Cardiac muscle cell (in vitro differentiated cells and primary cell): ENCODE measurements around the gene ATXN1. TPM values are rescaled to one million over a fixed set of nuclear protein-coding genes. Genes with fewer than 3 reads are reported as not detected.
A peak's percentile ranks its signal among the peaks of the same experiment; 100 is the strongest.

Experiments used
- DNase-seq, 2 donors: peaks; one replicate each; pipeline versions ENCODE4 v3.0.0 to v3.0.0-alpha.2; 2010 to 2017; ENCODE audit warnings: low read depth in 1 of 2, low spot score in 1 of 2
- H3K27ac ChIP-seq: fragments of 200-600 bp; sonication (generic); 2 replicates; pipeline ENCODE4 v1.5.1; 2016
- H3K27me3 ChIP-seq: fragments of 200-600 bp; sonication (generic); 2 replicates; pipeline ENCODE4 v1.6.0; 2016; ENCODE audit warnings: control low read depth
- H3K36me3 ChIP-seq: fragments of 200-600 bp; sonication (generic); 2 replicates; pipeline ENCODE4 v1.5.1; 2016; ENCODE audit warnings: control low read depth
- H3K4me1 ChIP-seq: fragments of 200-600 bp; sonication (generic); 2 replicates; pipeline ENCODE4 v1.8.1; 2017; ENCODE audit warnings: low read depth, mild to moderate bottlenecking, mixed run types
- H3K4me3 ChIP-seq: fragments of 200-600 bp; sonication (generic); 2 replicates; pipeline ENCODE4 v1.5.1; 2016; ENCODE audit warnings: mild to moderate bottlenecking
- H3K9me3 ChIP-seq: fragments of 200-600 bp; sonication (generic); 2 replicates; pipeline ENCODE4 v1.5.1; 2017; ENCODE audit warnings: low read depth, mild to moderate bottlenecking, control low read depth
- polyA plus RNA-seq: library from polyadenylated mRNA; unstranded; fragments of >200 nt; fragmentation: Nextera tagmentation; extraction: Ambion mirVana; gene quantifications from 2 replicates; pipeline ENCODE4 v1.2.1, GENCODE V29; 2016
- total RNA-seq: library from RNA; depleted of rRNA; stranded (reverse); fragments of >200 nt; gene quantifications from 2 replicates; pipeline ENCODE4 v1.2.3, GENCODE V29; 2016
- TF ChIP-seq, protein P1 (sequence below): IDR thresholded peaks from 2 replicates; pipeline ENCODE4 v1.5.1; 2012; ENCODE audit warnings: low read depth, mild to moderate bottlenecking, low read length

ATXN1 gene
- total and polyA plus RNA-seq, 2 experiments from 2014 or later, result 15.1 to 37.4 TPM

- Histone ChIP-seq H3K27ac (peak overlapping the region; percentile 1), H3K4me3 (peak overlapping the region; percentile 94)
- peak; percentile 34 to 66 for DNase-seq
Measured at GRCh38 chr6:16758163-16758975, 2.9 kb downstream of the ATXN1 start.

DNA sequence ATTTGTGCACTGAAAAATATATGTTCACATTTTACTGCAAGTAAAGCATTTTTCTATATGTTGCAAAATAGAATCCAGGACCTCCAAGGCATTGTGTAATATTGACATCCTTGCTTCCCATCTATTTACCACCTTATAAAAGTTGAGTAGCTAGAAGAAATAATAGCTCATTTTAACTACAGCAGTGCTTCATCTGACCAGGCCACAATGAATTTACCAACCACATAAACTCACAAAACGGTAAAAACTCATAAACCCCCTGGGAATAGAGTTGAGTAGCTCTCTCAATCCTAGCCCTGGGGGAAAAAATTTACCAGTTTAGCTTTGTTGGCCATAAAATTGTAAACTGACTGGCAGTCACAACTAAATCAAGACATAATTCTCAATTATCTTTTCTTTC lies 3.9 kb downstream of the ATXN1 start:
- H3K27ac ChIP-seq, result no peak overlapping the region
- H3K9me3 ChIP-seq, result no peaks in the 10 kb centered on the region
- DNase-seq, result no peak
- TF ChIP-seq, protein P1, sequence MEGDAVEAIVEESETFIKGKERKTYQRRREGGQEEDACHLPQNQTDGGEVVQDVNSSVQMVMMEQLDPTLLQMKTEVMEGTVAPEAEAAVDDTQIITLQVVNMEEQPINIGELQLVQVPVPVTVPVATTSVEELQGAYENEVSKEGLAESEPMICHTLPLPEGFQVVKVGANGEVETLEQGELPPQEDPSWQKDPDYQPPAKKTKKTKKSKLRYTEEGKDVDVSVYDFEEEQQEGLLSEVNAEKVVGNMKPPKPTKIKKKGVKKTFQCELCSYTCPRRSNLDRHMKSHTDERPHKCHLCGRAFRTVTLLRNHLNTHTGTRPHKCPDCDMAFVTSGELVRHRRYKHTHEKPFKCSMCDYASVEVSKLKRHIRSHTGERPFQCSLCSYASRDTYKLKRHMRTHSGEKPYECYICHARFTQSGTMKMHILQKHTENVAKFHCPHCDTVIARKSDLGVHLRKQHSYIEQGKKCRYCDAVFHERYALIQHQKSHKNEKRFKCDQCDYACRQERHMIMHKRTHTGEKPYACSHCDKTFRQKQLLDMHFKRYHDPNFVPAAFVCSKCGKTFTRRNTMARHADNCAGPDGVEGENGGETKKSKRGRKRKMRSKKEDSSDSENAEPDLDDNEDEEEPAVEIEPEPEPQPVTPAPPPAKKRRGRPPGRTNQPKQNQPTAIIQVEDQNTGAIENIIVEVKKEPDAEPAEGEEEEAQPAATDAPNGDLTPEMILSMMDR, result no peak
- no peak overlapping the region for H3K4me3 ChIP-seq
- no peaks in the 10 kb centered on the region for H3K27me3 ChIP-seq
- no peaks in the 10 kb centered on the region for H3K36me3 ChIP-seq
- peaks cover 20% of the 10 kb centered on the region for H3K4me1 ChIP-seq

More at GRCh38 chr6:16758163-16758975, 2.9 kb downstream of the ATXN1 start:
- Histone ChIP-seq H3K27me3 (no peaks in the 10 kb centered on the region), H3K9me3 (no peaks in the 10 kb centered on the region), H3K36me3 (no peaks in the 10 kb centered on the region), H3K4me1 (peaks cover 23% of the 10 kb centered on the region)
- TF ChIP-seq, protein P1, result no peak

DNA sequence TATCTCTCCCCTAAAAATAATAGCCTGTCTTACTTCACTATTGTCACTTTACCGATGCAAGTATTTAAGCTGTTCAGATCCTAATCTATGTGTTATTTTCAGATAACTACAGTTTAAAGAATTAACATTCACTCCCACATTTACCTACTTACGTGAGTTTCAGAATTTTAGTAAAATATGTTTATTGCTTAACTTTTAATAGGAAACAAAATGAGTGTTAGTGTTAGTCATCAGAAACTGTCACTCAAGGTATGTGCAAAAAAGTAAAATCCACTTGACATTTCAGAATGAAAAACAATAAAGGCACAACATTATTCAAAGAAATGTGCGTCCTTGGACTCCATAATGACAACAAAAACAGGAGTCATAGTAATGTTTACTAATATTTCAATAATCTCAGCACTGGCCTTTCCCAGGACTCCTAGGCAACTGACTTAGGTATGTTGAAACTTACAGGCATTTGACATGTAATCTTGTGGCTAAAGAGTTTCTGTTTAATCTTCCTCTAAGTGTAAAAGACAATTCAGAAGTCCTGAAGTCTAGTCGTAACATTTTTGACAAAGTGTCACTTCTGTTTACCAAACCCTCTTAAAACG lies 4.5 kb downstream of the ATXN1 start:
- TF ChIP-seq, protein P1, result no peak
- Histone ChIP-seq H3K4me3 (no peak overlapping the region), H3K27ac (no peak overlapping the region), H3K9me3 (no peaks in the 10 kb centered on the region), H3K4me1 (peaks cover 20% of the 10 kb centered on the region), H3K27me3 (no peaks in the 10 kb centered on the region), H3K36me3 (no peaks in the 10 kb centered on the region)
- DNase-seq, result no peak

- no peak for DNase-seq
- peaks cover 20% of the 10 kb centered on the region for H3K4me1 ChIP-seq
- H3K27ac ChIP-seq, result no peak overlapping the region
- H3K36me3 ChIP-seq, result no peaks in the 10 kb centered on the region
- TF ChIP-seq, protein P1, result no peak
- no peaks in the 10 kb centered on the region for H3K9me3 ChIP-seq
- H3K4me3 ChIP-seq, result no peak overlapping the region
- H3K27me3 ChIP-seq, result no peaks in the 10 kb centered on the region
Measured at GRCh38 chr6:16755544-16755943, 5.7 kb downstream of the ATXN1 start.

DNA sequence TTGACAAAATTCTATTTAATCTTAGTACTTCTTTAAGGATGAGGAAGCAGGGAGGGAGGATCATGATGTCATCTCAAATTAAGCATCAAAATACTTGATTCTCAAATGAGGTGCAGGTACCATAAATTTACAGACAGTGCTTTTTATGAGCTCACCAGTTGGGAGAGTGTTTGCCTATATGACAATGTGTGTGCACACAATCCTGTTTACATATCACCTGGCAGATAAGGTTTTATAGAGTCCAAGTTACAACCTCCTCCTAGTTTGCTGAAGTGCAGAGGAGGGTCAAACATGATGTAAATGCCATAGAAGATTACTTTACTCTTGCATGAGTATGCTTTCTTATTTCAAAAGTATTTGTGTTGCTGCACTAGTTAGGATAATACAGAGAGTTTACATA lies 6.4 kb downstream of the ATXN1 start:
- Histone ChIP-seq H3K27ac (no peak overlapping the region), H3K4me1 (peaks cover 20% of the 10 kb centered on the region)
- no peak for DNase-seq

More for the DNA sequence above, 6.4 kb downstream of the ATXN1 start:
- Histone ChIP-seq H3K9me3 (no peaks in the 10 kb centered on the region), H3K36me3 (no peaks in the 10 kb centered on the region), H3K27me3 (no peaks in the 10 kb centered on the region), H3K4me3 (no peak overlapping the region)
- TF ChIP-seq, protein P1, result no peak
